ENCODE measurements around the gene TK1.
A peak's percentile ranks its signal among the peaks of the same experiment; 100 is the strongest.
"Not testable (repeated sequence)": the region's sequence is repeated elsewhere in the genome, so short reads cannot be mapped to it uniquely, and the experiment has no call there.

TK1 gene, protein sequence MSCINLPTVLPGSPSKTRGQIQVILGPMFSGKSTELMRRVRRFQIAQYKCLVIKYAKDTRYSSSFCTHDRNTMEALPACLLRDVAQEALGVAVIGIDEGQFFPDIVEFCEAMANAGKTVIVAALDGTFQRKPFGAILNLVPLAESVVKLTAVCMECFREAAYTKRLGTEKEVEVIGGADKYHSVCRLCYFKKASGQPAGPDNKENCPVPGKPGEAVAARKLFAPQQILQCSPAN

DNA sequence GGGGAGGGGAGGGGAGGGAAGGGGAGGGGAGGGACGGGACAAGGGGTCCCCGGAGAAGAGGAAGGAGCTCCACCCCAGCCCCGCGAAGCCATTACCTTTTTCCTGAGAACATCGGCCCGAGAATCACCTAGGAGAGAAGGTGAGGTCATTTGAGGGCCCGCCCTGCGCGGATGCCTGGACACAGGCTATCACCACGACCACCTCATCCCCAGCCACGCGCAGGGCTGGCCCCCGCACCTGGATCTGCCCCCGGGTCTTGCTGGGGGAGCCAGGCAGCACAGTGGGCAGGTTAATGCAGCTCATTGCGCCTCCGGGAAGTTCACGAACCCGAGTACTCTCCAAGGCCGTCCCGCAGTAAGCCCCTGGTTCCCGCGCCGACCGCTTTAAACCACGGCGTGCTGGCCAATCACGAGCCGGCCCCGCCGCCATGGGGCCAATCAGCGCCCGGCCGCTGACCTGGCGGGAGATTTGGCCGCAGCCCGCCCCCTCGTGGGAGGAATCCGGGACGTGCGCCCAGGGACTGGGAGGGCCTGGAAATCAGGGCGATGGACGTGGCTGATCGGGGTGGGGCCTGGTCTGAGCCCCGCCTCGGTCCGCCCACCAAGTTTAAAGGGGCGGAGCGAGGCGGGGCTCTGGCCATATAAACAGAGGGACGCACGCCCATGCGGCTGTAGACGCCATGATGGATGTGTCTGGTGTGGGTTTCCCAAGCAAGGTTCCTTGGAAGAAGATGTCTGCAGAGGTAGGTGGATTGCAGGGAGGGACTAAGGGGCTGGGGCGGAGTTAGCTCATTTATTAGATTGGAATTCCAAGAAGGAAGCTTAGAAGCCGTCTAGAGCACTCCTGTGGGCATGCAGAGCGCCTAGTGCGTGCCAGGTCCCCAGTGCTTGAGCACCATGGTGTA is at the start of gene TK1, which contains the start of gene AFMID:
TK1 (minus strand) TSS at position 361 of the 904 bp plus-strand sequence; CDS start at position 303, 58 bp downstream.
AFMID (plus strand) TSS at position 671 of the 904 bp plus-strand sequence; CDS start at position 680, 9 bp downstream.
- DNase-seq, result peak; percentile 94

DNA sequence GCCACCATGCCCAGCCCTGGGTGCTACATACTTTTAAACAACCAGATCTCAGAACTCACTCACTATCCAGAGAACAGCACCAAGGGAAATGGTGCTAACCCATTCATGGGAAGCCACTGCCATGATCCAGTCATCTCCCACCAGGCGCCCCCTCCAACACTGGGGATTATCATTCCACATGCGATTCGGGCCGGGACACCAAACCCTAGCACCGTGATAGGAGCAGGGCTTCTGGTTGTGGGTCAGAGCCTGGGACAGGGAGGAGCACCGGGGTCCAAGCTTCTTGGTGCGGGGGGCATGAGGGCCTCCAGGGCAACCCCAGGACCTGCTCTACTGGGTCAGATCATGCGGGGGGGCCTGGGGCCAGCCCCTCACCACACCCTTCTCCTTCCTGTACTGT is 49.0 kb upstream of the TK1 start:
- no peak for DNase-seq

DNA sequence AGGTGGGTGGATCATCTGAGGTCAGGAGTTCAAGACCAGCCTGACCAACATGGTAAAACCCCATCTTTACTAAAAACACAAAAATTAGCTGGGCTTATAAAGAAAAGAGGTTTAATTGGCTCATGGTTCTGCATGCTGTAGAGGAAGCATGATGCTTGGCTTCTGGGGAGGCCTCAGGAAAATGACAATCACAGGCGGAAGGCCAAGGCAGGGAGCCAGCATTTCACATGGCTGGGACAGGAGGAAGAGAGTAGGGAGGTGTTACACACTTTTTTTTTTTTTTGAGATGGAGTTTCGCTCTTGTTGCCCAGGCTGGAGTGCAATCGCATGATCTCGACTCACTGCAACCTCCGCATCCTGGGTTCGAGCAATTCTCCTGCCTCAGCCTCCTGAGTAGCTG is 48.2 kb upstream of the TK1 start:
- not testable (repeated sequence) for DNase-seq

GRCh38 chr17:78234261-78234865 is 47.5 kb upstream of the TK1 start:
- no peak for DNase-seq

GRCh38 chr17:78233678-78234077 is 46.8 kb upstream of the TK1 start:
- DNase-seq, result no peak

- DNase-seq, result no peak
Observed at GRCh38 chr17:78232859-78233173, 46.0 kb upstream of the TK1 start.

GRCh38 chr17:78231991-78232858 is 45.4 kb upstream of the TK1 start:
- no peak for DNase-seq

DNA sequence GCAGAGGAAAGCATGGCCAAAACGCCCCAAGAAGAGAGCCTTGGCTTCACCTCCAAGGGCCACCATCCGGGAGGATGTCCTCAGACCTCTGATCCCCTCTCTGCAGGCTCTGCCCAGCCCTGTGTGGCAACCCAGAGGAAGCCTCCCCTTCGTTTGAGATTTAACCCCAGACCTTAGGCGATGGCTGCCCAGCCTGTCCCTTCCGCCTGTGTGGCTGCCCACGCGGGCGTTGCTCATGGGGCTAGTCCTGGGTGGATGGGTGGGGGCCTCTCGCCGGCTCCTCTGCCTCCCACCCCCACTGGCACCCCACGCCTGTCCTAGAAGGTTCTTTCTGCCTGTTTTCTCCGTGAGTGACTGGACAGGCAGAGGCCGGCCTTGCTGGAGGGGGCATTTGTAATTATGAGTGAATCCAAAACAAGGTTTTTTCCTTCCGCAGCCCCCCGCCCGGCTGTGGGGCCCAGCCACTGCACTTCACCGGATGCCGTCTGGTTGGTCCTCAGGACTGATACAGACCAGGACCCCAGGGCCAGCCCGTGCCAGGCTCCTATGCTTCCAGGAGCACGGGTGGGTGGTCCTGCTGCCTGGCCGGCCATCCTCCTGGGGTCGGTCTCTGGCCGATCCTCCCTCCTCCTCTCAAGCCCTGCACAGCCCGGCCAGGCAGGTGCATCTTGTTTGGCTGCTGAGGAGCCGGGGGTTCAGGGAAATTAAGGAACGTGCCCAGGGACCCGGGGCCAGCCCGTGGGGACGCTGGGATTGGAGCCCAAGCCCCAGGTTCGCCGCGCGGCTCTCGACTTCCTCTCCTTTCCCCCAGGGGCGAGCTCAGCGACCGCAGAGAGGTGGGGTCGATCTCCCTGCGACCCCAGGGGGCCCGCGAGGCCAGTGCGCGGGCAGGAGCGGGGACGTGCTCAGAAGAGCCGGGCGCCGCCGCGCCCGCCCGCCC is 44.4 kb upstream of the TK1 start, which contains the start of gene TMEM235:
TMEM235 (plus strand) TSS at position 636 of the 940 bp plus-strand sequence. CDS start 393 bp downstream, outside the sequence.
- DNase-seq, result no peak

DNA sequence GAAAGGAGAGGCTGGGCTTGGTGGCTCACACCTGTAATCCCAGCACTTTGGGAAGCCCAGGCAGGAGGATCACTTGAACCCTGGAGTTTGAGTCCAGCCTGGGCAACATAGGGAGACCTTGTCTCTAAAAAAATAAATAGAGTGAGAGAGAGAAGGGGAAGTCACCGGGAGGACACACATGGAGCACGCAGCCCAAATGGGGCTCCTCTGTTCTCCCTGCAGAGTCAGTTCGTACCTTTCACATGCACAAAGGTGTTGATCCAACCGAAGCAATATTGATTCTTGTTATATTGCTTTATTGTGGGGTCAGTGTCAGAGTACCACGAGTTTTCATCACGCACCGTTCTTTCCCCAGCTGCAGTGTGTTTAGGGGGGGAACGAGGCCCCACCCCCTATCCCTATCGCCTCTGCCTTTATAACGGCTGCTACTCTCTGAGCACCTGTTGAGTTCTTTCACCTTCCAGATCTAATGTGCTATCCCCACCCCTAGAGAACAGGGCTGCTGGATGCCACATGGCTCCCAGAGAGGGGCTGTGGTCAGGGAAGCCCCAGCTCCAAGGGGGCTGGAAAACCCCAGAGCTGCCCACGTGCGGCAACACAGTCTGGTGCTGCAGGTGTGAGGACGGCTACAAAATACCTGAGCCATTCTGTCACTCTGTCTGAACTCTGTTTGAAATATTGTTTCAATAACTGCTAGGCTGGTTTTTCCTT is 43.6 kb upstream of the TK1 start:
- no peak for DNase-seq

DNA sequence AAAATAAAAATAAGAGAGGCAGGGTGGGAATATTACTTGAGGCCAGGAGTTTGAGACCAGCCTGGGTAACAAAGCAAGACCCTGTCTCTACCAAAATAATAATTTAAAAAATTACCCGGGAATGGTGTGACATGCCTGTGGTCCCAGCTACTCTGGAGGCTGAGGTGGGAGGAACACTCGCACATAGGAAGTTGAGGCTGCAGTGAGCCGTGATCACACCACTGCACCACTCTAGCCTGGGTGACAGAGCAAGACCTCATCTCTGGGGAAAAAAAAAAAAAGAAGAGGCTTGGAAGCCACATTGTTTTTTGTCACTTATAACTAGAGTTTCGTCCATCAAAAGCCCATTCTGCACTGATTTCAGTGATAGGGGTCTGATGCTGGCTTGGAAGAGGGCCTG is 41.3 kb upstream of the TK1 start:
- no peak for DNase-seq

DNA sequence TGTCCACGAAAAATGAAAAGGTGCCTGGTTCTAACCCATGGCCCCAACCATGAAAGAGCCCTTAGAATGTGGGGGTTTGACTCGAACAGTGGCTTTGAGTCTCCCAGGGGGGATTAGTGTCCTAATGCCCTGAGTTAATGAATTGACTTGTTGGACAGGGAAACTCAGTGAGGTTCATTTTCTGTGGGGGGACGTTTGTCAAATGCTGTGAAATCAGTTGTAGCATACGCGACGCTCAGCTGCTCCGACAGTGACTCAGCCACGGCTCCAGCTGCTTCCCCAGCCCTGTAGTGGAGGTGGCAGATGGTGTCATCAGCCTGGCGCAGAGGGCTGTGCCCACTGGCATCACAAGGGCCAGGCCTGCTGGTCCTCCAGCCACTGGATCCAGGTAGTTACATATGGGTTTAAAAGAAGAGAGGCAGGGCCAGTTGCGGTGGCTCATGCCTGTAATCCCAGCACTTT is 40.6 kb upstream of the TK1 start:
- no peak for DNase-seq

- DNase-seq, result no peak
Observed at GRCh38 chr17:78226759-78227454, 40.1 kb upstream of the TK1 start.

- DNase-seq, result no peak
Observed at GRCh38 chr17:78226055-78226758, 39.4 kb upstream of the TK1 start.

- DNase-seq, result no peak
Observed at GRCh38 chr17:78225088-78225865, 38.4 kb upstream of the TK1 start.

DNA sequence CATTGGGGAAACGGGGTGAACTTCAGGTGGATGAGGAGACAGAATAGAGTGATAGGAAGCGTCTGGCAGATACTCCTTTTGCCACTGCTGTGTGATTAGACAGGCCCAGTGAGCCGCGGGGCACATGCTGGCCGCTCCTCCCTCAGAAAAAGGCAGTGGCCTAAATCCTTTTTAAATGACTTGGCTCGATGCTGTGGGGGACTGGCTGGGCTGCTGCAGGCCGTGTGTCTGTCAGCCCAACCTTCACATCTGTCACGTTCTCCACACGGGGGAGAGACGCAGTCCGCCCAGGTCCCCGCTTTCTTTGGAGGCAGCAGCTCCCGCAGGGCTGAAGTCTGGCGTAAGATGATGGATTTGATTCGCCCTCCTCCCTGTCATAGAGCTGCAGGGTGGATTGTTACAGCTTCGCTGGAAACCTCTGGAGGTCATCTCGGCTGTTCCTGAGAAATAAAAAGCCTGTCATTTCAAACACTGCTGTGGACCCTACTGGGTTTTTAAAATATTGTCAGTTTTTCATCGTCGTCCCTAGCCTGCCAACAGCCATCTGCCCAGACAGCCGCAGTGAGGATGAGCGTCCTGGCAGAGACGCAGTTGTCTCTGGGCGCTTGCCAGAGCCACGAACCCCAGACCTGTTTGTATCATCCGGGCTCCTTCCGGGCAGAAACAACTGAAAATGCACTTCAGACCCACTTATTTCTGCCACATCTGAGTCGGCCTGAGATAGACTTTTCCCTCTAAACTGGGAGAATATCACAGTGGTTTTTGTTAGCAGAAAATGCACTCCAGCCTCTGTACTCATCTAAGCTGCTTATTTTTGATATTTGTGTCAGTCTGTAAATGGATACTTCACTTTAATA is 37.6 kb upstream of the TK1 start:
- no peak for DNase-seq

GRCh38 chr17:78223765-78224164 is 36.9 kb upstream of the TK1 start:
- DNase-seq, result no peak

GRCh38 chr17:78223061-78223460 is 36.2 kb upstream of the TK1 start:
- DNase-seq, result no peak

Data from KG1 (cell line).